Measurements from ENCODE around the gene ADCYAP1R1.

DNA sequence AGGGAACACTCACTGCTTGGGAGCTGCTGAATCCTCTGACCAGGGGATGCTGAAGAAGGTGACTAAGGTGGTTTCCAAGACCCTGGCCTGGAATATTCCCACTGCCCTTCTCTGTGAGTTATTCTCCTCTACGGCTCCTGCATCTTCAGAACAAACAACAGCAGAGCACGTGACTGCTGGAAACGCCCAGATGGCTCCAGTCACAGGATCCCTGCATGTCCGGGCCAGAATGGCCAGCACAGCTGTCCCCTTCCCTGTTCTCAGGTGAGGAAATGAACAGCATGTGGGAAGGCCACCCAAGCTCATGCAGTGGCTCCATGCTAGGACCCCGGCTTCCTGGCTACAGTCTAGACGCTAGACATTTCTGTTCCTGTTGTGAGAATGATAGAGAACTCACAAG is 45.3 kb upstream of the ADCYAP1R1 start:
- TF ChIP-seq, protein P1, sequence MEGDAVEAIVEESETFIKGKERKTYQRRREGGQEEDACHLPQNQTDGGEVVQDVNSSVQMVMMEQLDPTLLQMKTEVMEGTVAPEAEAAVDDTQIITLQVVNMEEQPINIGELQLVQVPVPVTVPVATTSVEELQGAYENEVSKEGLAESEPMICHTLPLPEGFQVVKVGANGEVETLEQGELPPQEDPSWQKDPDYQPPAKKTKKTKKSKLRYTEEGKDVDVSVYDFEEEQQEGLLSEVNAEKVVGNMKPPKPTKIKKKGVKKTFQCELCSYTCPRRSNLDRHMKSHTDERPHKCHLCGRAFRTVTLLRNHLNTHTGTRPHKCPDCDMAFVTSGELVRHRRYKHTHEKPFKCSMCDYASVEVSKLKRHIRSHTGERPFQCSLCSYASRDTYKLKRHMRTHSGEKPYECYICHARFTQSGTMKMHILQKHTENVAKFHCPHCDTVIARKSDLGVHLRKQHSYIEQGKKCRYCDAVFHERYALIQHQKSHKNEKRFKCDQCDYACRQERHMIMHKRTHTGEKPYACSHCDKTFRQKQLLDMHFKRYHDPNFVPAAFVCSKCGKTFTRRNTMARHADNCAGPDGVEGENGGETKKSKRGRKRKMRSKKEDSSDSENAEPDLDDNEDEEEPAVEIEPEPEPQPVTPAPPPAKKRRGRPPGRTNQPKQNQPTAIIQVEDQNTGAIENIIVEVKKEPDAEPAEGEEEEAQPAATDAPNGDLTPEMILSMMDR (IDR thresholded peaks at IDR 0.05) = no peak
- TF ChIP-seq POLR2AphosphoS5 (IDR thresholded peaks at IDR 0.05) = no peak

Data from gastroesophageal sphincter (tissue), 3 donors.